CD14-positive monocyte (primary cell): Measurements from ENCODE around the gene SYNDIG1L. TPM values are rescaled to one million over a fixed set of nuclear protein-coding genes. Genes with fewer than 3 reads are reported as not detected.

Experiments
- DNase-seq, 3 donors: peaks; one replicate each; pipeline ENCODE4 v3.0.0-alpha.2; 2011 to 2022
- H2AFZ ChIP-seq: 2 replicates; pipeline ENCODE4 v1.6.0; 2012; ENCODE audit warnings: mild to moderate bottlenecking, low read depth, low read length, inconsistent platforms; ENCODE audit not compliant: insufficient read depth, poor library complexity, severe bottlenecking
- H3K27ac ChIP-seq, 2 donors: 1 replicate in 1 of 2; 2 replicates in 1 of 2; pipeline ENCODE4 v1.5.1; 2012 to 2013; ENCODE audit warnings: low read length in 2 of 2, control low read depth in 1 of 2, inconsistent platforms in 1 of 2, low read depth in 1 of 2, mild to moderate bottlenecking in 1 of 2
- H3K27me3 ChIP-seq, 2 donors: one replicate each; pipeline versions ENCODE4 v1.6.0 to v1.6.1; 2011 to 2013; ENCODE audit warnings: low read length in 2 of 2; ENCODE audit not compliant: control insufficient read depth in 2 of 2, insufficient read depth in 2 of 2
- H3K36me3 ChIP-seq, 2 donors: replicated peaks in 1 of 2; 1 replicate in 1 of 2; 2 replicates in 1 of 2; pipeline versions ENCODE4 v1.5.1 to v1.6.1; 2012 to 2013; ENCODE audit warnings: low read length in 2 of 2, control low read depth in 1 of 2, inconsistent platforms in 1 of 2, mild to moderate bottlenecking in 1 of 2; ENCODE audit not compliant: insufficient read depth in 2 of 2, control insufficient read depth in 1 of 2
- H3K4me1 ChIP-seq, 2 donors: 1 replicate in 1 of 2; 2 replicates in 1 of 2; pipeline versions ENCODE4 v1.5.1 to v1.6.1; 2012 to 2013; ENCODE audit warnings: low read length in 2 of 2, control low read depth in 1 of 2, inconsistent platforms in 1 of 2, mild to moderate bottlenecking in 1 of 2, moderate library complexity in 1 of 2; ENCODE audit not compliant: insufficient read depth in 2 of 2, control insufficient read depth in 1 of 2
- H3K4me2 ChIP-seq: replicated peaks from 2 replicates; pipeline ENCODE3; 2012; ENCODE audit warnings: low read length, moderate library complexity, mild to moderate bottlenecking; ENCODE audit not compliant: poor library complexity, severe bottlenecking; ENCODE audit errors: extremely low read depth
- H3K4me3 ChIP-seq, 3 experiments: fragments of 200-600 bp in 1 of 3; sonication (generic) in 1 of 3; replicated peaks in 1 of 3; 1 replicate in 2 of 3; 2 replicates in 1 of 3; pipeline ENCODE4 v1.5.1; 2011 to 2013; ENCODE audit warnings: low read length in 3 of 3, mild to moderate bottlenecking in 3 of 3, control low read depth in 2 of 3, low read depth in 2 of 3, inconsistent platforms in 1 of 3, moderate library complexity in 1 of 3
- H3K79me2 ChIP-seq: 2 replicates; pipeline ENCODE4 v1.6.0; 2012; ENCODE audit warnings: mild to moderate bottlenecking, control low read depth, inconsistent platforms, low read length, moderate library complexity; ENCODE audit not compliant: insufficient read depth
- H3K9ac ChIP-seq: 2 replicates; pipeline ENCODE4 v1.6.0; 2017; ENCODE audit warnings: low read length, mild to moderate bottlenecking; ENCODE audit not compliant: insufficient read depth, poor library complexity, severe bottlenecking
- H3K9me3 ChIP-seq, 2 donors: replicated peaks in 1 of 2; 1 replicate in 1 of 2; 2 replicates in 1 of 2; pipeline versions ENCODE4 v1.5.1 to v1.6.1; 2012 to 2013; ENCODE audit warnings: low read length in 2 of 2, control low read depth in 1 of 2; ENCODE audit not compliant: control insufficient read depth in 1 of 2, insufficient read depth in 1 of 2
- H4K20me1 ChIP-seq: 2 replicates; pipeline ENCODE4 v1.6.0; 2012; ENCODE audit warnings: mild to moderate bottlenecking, low read length, control low read depth, moderate library complexity; ENCODE audit not compliant: insufficient read depth
- H3K27ac Mint-ChIP-seq, 7 donors: one replicate each; pipeline ENCODE4 v1.8.0; 2020; ENCODE audit warnings: mild to moderate bottlenecking in 7 of 7, mixed read lengths in 7 of 7, moderate library complexity in 6 of 7, inconsistent platforms in 2 of 7
- H3K27me3 Mint-ChIP-seq, 3 donors: one replicate each; pipeline ENCODE4 v1.8.0; 2021 to 2022; ENCODE audit warnings: low read depth in 3 of 3, mild to moderate bottlenecking in 3 of 3, mixed read lengths in 3 of 3, moderate library complexity in 3 of 3, inconsistent platforms in 1 of 3
- H3K36me3 Mint-ChIP-seq, 2 donors: one replicate each; pipeline ENCODE4 v1.8.0; 2020; ENCODE audit warnings: mixed read lengths in 2 of 2, inconsistent platforms in 1 of 2, mild to moderate bottlenecking in 1 of 2
- H3K4me1 Mint-ChIP-seq: one replicate; pipeline ENCODE4 v1.8.0; 2020; ENCODE audit warnings: mild to moderate bottlenecking, mixed read lengths
- H3K4me3 Mint-ChIP-seq, 2 donors: one replicate each; pipeline ENCODE4 v1.8.0; 2020; ENCODE audit warnings: mild to moderate bottlenecking in 2 of 2, mixed read lengths in 2 of 2, moderate library complexity in 1 of 2
- H3K9me3 Mint-ChIP-seq, 7 donors: one replicate each; pipeline ENCODE4 v1.8.0; 2020 to 2022; ENCODE audit warnings: mixed read lengths in 7 of 7, mild to moderate bottlenecking in 6 of 7, moderate library complexity in 6 of 7, inconsistent platforms in 2 of 7
- WGBS: methylation state at CpG from one replicate; pipeline ENCODE4 v1.1.5; 2013; ENCODE audit warnings: missing lambda C conversion rate; ENCODE audit not compliant: insufficient coverage; 5-methylcytosine and 5-hydroxymethylcytosine counted together
- intact Hi-C, 2 donors: fragments of 100-400 bp; cut with micrococcal nuclease; formaldehyde crosslinking; loops; one replicate each; pipeline versions ENCODE4 v1.15.0 to v1.15.1; 2023
- polyA plus RNA-seq, 3 donors: library from polyadenylated mRNA; depleted of rRNA in 1 of 3; unstranded in 2 of 3; stranded (reverse) in 1 of 3; fragments of 300-500 nt in 2 of 3; fragments of >200 nt in 1 of 3; fragmentation: Illumina TruSeq in 2 of 3; gene quantifications; 1 replicate in 2 of 3; 2 replicates in 1 of 3; pipeline ENCODE4 v1.2.3, GENCODE V29; 2012 to 2021
- TF ChIP-seq, protein P1 (sequence below): fragments of 200-600 bp; IDR thresholded peaks from one replicate; pipeline ENCODE4 v1.8.0; 2022; ENCODE audit warnings: antibody characterized with exemption, mild to moderate bottlenecking

Gene SYNDIG1L
- polyA plus RNA-seq, 3 donors: not detected

DNA sequence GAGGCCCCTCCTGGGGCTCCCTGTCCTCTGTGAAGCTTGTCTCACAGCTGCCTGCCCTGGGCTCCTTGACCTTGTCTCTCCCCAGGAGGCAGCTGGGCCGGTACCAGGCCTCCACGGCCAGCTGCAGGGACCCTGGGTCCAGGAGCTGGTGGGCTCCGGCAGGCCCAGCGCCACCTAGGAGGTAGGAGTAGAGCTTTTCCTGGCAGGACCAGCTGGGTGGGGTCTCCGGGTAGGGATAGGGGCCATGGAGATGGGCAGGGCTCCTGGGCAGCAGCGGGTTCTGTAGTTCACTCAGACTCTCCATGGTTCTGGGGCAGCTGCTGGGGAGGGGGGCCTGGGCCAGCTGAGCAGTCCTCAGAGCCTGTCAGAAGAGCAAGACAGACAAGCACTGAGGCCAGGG lies 16.6 kb downstream of the SYNDIG1L start:
- H3K9me3 Mint-ChIP-seq: no peaks in the 10 kb centered on the region
- no peak overlapping the region for H2AFZ ChIP-seq
- H3K27me3 ChIP-seq: no peaks in the 10 kb centered on the region
- no peaks in the 10 kb centered on the region for H3K4me1 Mint-ChIP-seq
- H3K4me3 Mint-ChIP-seq: no peak overlapping the region
- no peak overlapping the region for H3K9ac ChIP-seq
- H3K27me3 Mint-ChIP-seq: peaks cover 9 to 17% (median 10%) of the 10 kb centered on the region in 3 donors
- no peaks in the 10 kb centered on the region for H3K9me3 ChIP-seq
- no peak overlapping the region for H3K4me2 ChIP-seq
- H3K27ac Mint-ChIP-seq: no peak overlapping the region
- H3K27ac ChIP-seq: no peak overlapping the region
- TF ChIP-seq, protein P1, sequence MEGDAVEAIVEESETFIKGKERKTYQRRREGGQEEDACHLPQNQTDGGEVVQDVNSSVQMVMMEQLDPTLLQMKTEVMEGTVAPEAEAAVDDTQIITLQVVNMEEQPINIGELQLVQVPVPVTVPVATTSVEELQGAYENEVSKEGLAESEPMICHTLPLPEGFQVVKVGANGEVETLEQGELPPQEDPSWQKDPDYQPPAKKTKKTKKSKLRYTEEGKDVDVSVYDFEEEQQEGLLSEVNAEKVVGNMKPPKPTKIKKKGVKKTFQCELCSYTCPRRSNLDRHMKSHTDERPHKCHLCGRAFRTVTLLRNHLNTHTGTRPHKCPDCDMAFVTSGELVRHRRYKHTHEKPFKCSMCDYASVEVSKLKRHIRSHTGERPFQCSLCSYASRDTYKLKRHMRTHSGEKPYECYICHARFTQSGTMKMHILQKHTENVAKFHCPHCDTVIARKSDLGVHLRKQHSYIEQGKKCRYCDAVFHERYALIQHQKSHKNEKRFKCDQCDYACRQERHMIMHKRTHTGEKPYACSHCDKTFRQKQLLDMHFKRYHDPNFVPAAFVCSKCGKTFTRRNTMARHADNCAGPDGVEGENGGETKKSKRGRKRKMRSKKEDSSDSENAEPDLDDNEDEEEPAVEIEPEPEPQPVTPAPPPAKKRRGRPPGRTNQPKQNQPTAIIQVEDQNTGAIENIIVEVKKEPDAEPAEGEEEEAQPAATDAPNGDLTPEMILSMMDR: no peak
- DNase-seq: no peak
- no peaks in the 10 kb centered on the region for H3K36me3 Mint-ChIP-seq
- H3K4me1 ChIP-seq: no peaks in the 10 kb centered on the region
- WGBS: 92% methylated on average over 6 of the region's 6 CpGs
- H4K20me1 ChIP-seq: no peaks in the 10 kb centered on the region
- no peaks in the 10 kb centered on the region for H3K36me3 ChIP-seq
- H3K4me3 ChIP-seq: no peak overlapping the region
- intact Hi-C loops: no loop called here
- no peaks in the 10 kb centered on the region for H3K79me2 ChIP-seq

DNA sequence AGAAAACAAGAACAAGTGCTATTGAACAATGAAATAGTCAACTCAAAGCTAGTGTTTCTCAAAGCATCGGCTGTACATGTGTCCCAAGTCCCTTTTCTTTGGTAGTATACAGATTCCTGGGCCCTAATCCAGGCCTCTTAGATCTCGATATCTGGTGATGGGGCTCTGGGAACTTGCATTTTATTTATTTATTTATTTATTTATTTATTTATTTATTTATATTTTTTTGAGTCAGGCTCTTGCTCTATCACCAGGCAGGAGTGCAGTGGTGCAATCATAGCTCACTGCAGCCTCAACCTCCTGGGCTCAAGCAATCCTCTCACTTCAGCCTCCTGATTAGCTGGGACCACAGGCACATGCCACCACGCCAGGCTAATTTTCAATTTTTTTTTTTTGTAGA lies 17.1 kb downstream of the SYNDIG1L start:
- no peak for DNase-seq
- Histone ChIP-seq H3K9ac (no peak overlapping the region), H3K27ac (no peak overlapping the region), H3K36me3 (no peaks in the 10 kb centered on the region), H3K4me1 (no peaks in the 10 kb centered on the region), H4K20me1 (no peaks in the 10 kb centered on the region), H3K79me2 (no peaks in the 10 kb centered on the region), H2AFZ (no peak overlapping the region), H3K27me3 (no peaks in the 10 kb centered on the region), H3K4me3 (no peak overlapping the region), H3K9me3 (no peaks in the 10 kb centered on the region), H3K4me2 (no peak overlapping the region)
- 100% methylated on average over 1 of the region's 3 CpGs for WGBS
- intact Hi-C loops: no loop called here
- Mint-ChIP-seq H3K9me3 (no peaks in the 10 kb centered on the region), H3K27me3 (peaks cover 9 to 13% (median 10%) of the 10 kb centered on the region in 3 donors), H3K4me1 (no peaks in the 10 kb centered on the region), H3K27ac (no peak overlapping the region), H3K4me3 (no peak overlapping the region), H3K36me3 (no peaks in the 10 kb centered on the region)
- TF ChIP-seq, protein P1: no peak
